ENCODE measurements around the gene LIME1.
"Not testable (repeated sequence)": the region's sequence is repeated elsewhere in the genome, so short reads cannot be mapped to it uniquely, and the experiment has no call there.

The LIME1 gene

GRCh38 chr20:63706852-63707557 is 29.5 kb upstream of the LIME1 start:
- H3K4me3 ChIP-seq (ENCODE audit: low read depth, low read length): peak overlapping the region; percentile 85
- no peak for DNase-seq (ENCODE audit: low read depth)

- peak within 1 kb of the TSS; percentile 85 for H3K4me3 ChIP-seq (ENCODE audit: low read depth, low read length)
- DNase-seq (ENCODE audit: low read depth): no peak
Observed at GRCh38 chr20:63707558-63708300, 28.7 kb upstream of the LIME1 start, which contains the start of the genes ARFRP1 and ZGPAT. Gene ARFRP1 (minus strand): TSS chr20:63707976. CDS start chr20:63707091, 885 bp downstream. Gene ZGPAT (plus strand): TSS chr20:63708039. CDS start chr20:63708581, 542 bp downstream.

- DNase-seq (ENCODE audit: low read depth): no peak
- H3K4me3 ChIP-seq (ENCODE audit: low read depth, low read length): peak overlapping the region; percentile 85
Observed at GRCh38 chr20:63708301-63709148, 27.9 kb upstream of the LIME1 start.

GRCh38 chr20:63709149-63709527 is 27.3 kb upstream of the LIME1 start:
- H3K4me3 ChIP-seq (ENCODE audit: low read depth, low read length): peak overlapping the region; percentile 85

GRCh38 chr20:63711085-63711645 is 25.3 kb upstream of the LIME1 start:
- H3K4me3 ChIP-seq (ENCODE audit: low read depth, low read length): no peak overlapping the region
- DNase-seq (ENCODE audit: low read depth): no peak

More at GRCh38 chr20:63709149-63709527, 27.3 kb upstream of the LIME1 start:
- DNase-seq (ENCODE audit: low read depth): no peak

- no peak overlapping the region for H3K4me3 ChIP-seq (ENCODE audit: low read depth, low read length)
- DNase-seq (ENCODE audit: low read depth): no peak
Observed at GRCh38 chr20:63712191-63712590, 24.3 kb upstream of the LIME1 start.

GRCh38 chr20:63714858-63715257 is 21.6 kb upstream of the LIME1 start:
- no peak overlapping the region for H3K4me3 ChIP-seq (ENCODE audit: low read depth, low read length)
- DNase-seq (ENCODE audit: low read depth): no peak

- DNase-seq (ENCODE audit: low read depth): no peak
- H3K4me3 ChIP-seq (ENCODE audit: low read depth, low read length): no peak overlapping the region
Observed at GRCh38 chr20:63718996-63719395, 17.5 kb upstream of the LIME1 start.

- not testable (repeated sequence) for H3K4me3 ChIP-seq (ENCODE audit: low read depth, low read length); DNase-seq (ENCODE audit: low read depth)
Observed at GRCh38 chr20:63722967-63723622, 13.4 kb upstream of the LIME1 start.

- H3K4me3 ChIP-seq (ENCODE audit: low read depth, low read length); DNase-seq (ENCODE audit: low read depth): not testable (repeated sequence)
Observed at GRCh38 chr20:63730189-63730733, 6.2 kb upstream of the LIME1 start.

- no peak overlapping the region for H3K4me3 ChIP-seq (ENCODE audit: low read depth, low read length)
- DNase-seq (ENCODE audit: low read depth): no peak
Observed at GRCh38 chr20:63731410-63731809, 5.1 kb upstream of the LIME1 start.

GRCh38 chr20:63732118-63733095 is 4.1 kb upstream of the LIME1 start:
- H3K4me3 ChIP-seq (ENCODE audit: low read depth, low read length): no peak overlapping the region
- no peak for DNase-seq (ENCODE audit: low read depth)

GRCh38 chr20:63733117-63733516 is 3.3 kb upstream of the LIME1 start:
- DNase-seq (ENCODE audit: low read depth): no peak
- no peak overlapping the region for H3K4me3 ChIP-seq (ENCODE audit: low read depth, low read length)

GRCh38 chr20:63733579-63734081 is 2.8 kb upstream of the LIME1 start:
- DNase-seq (ENCODE audit: low read depth): no peak
- no peak overlapping the region for H3K4me3 ChIP-seq (ENCODE audit: low read depth, low read length)

GRCh38 chr20:63734111-63734945 is 2.1 kb upstream of the LIME1 start:
- no peak for DNase-seq (ENCODE audit: low read depth)
- H3K4me3 ChIP-seq (ENCODE audit: low read depth, low read length): no peak overlapping the region

GRCh38 chr20:63734946-63735858 is 1.3 kb upstream of the LIME1 start:
- H3K4me3 ChIP-seq (ENCODE audit: low read depth, low read length): no peak overlapping the region

More at GRCh38 chr20:63734946-63735858, 1.3 kb upstream of the LIME1 start:
- DNase-seq (ENCODE audit: low read depth): no peak

Measured in skeletal muscle cell (primary cell).